ENCODE measurements around the gene RSPO4.

The RSPO4 gene

DNA sequence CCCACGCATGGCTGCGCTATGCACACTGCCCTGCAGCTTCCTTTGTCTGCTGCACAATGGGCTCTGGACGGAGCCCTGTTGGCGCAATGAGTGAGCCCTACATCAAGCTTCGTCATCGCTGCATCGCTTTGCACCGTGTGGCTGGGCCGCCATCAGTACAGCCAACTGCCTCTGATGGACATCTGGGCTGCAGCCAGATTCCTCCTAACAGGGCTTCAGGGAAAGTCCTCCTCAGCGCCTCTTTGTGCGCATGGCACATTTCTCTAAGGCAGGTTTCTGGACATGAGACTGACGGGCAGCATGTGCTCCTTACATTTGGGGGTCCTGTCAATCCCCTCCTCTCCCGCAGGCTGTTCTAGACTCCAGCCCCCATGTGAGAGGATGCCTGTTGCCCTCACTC is 56.3 kb downstream of the RSPO4 start:
- in situ Hi-C loops (cut with MboI; ENCODE audit: low sequenced_read_pairs): no loop called here

- in situ Hi-C loops (cut with MboI; ENCODE audit: low sequenced_read_pairs): no loop called here
Observed at GRCh38 chr20:944774-945410, 57.2 kb downstream of the RSPO4 start.

- in situ Hi-C loops (cut with MboI; ENCODE audit: low sequenced_read_pairs): no loop called here
Observed at GRCh38 chr20:944148-944547, 58.0 kb downstream of the RSPO4 start.

DNA sequence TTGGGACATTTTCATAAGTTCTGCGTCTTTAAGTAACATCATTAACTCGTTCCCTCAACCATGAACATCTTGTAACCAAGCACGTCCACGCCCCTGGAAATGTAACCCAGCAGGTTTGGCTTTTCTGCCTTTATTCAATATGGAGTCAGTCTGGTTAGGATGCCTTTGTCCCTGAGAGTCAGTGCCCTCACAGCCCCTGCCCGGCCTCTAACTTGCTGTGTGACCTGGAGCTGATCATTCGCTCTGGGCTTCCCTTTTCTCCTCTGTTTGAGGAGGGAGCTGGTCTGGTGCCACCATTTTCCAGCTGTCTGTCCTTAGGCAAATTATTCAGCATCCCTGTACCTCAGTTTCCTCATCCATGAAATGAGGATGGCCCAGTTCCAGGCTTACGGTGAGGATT is 59.5 kb downstream of the RSPO4 start:
- in situ Hi-C loops (cut with MboI; ENCODE audit: low sequenced_read_pairs): no loop called here

- in situ Hi-C loops (cut with MboI; ENCODE audit: low sequenced_read_pairs): no loop called here
Observed at GRCh38 chr20:940926-941325, 61.2 kb downstream of the RSPO4 start.

- in situ Hi-C loops (cut with MboI; ENCODE audit: low sequenced_read_pairs): no loop called here
Observed at GRCh38 chr20:939606-940005, 62.5 kb downstream of the RSPO4 start.

- in situ Hi-C loops (cut with MboI; ENCODE audit: low sequenced_read_pairs): no loop called here
Observed at GRCh38 chr20:934186-934840, 67.8 kb downstream of the RSPO4 start.

- in situ Hi-C loops (cut with MboI; ENCODE audit: low sequenced_read_pairs): no loop called here
Observed at GRCh38 chr20:933029-933428, 69.1 kb downstream of the RSPO4 start.

DNA sequence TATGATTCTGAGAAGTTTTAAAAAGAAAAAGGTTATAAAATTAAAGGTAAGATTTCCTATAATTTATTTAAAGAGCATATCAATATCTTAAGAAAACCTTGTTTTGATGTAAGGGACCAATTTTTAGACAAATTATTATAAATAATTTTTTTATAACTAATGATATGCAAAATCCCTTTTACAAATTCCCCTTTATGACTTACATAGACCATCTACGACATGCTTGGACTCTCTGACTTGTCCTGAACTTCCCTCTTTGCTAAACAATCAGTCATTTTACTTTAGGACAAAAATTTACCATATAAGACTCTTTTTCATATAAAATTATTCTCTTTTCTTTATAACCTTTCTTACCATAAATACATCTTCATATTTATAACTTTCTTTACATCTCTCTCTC is 70.7 kb downstream of the RSPO4 start:
- in situ Hi-C loops (cut with MboI; ENCODE audit: low sequenced_read_pairs): no loop called here

GRCh38 chr20:926670-927069 is 75.4 kb downstream of the RSPO4 start:
- in situ Hi-C loops (cut with MboI; ENCODE audit: low sequenced_read_pairs): no loop called here

- in situ Hi-C loops (cut with MboI; ENCODE audit: low sequenced_read_pairs): no loop called here
Observed at GRCh38 chr20:925516-925915, 76.6 kb downstream of the RSPO4 start.

DNA sequence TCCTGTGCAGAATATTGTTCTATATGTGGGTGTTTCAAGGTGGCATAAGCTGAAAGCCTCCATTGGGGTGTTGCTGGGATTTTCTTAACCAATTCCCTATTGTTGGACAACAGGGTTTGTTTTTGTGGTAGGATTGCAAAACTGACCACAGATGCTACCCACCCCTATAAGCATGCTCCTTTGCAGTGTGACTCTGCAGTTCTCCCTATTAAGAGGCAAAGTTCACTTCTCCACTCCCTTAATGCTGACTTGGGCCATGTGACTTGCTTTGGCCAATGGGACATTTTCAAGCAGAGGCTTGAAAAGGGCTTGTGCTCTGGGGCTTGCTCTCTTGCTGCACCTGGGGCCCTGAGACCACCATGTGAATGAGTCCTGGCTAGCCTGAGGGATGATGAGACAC is 77.5 kb downstream of the RSPO4 start:
- in situ Hi-C loops (cut with MboI; ENCODE audit: low sequenced_read_pairs): no loop called here

GRCh38 chr20:922781-923180 is 79.3 kb downstream of the RSPO4 start:
- in situ Hi-C loops (cut with MboI; ENCODE audit: low sequenced_read_pairs): no loop called here

DNA sequence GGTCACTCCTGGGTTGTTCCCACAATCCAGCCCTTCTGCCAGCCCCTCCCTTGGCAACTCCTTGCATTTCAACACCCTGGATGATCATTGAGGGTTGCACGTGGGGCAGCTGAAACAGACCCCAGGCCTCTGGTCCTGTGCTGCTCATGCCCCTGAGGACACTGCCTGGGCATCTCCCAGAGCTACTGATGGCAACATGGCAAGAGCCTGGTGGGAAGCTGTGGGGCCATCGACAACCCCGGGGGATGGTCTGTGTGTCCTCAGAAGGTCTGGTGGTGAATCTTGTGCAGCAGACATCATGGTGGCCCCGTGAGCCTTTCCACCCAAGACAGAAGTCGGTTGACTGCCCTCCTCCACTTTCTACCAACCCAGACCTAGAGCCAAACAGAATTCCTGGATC is 81.0 kb downstream of the RSPO4 start:
- in situ Hi-C loops (cut with MboI; ENCODE audit: low sequenced_read_pairs): no loop called here

- in situ Hi-C loops (cut with MboI; ENCODE audit: low sequenced_read_pairs): no loop called here
Observed at GRCh38 chr20:920311-920710, 81.8 kb downstream of the RSPO4 start.

- in situ Hi-C loops (cut with MboI; ENCODE audit: low sequenced_read_pairs): no loop called here
Observed at GRCh38 chr20:919491-919916, 82.6 kb downstream of the RSPO4 start.

DNA sequence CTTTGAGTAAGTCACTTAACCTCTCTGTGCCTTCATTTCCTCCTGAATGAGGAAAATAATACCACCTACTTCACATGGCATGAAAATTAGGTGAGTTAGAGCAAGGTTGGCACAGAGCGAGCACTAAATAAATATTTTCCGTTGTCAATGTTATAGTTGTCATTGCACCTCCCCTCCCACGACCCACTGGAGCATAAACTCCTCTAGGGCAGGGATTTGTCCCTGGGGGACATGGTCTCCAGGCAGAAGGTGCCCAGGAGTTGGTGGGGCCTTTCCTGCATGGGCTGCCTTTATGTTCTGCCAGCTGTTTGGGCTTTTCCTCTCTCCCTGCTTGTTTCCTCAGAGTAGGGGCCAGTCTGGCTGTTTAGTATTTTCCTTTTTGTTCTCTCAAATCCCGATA is 84.7 kb downstream of the RSPO4 start:
- in situ Hi-C loops (cut with MboI; ENCODE audit: low sequenced_read_pairs): no loop called here

- in situ Hi-C loops (cut with MboI; ENCODE audit: low sequenced_read_pairs): no loop called here
Observed at GRCh38 chr20:916825-917224, 85.3 kb downstream of the RSPO4 start.

GRCh38 chr20:916125-916799 is 85.8 kb downstream of the RSPO4 start, which contains the start of gene ANGPT4:
TSS of gene ANGPT4 (minus strand) at chr20:916334. CDS start at chr20:916214, 120 bp downstream.
- in situ Hi-C loops (cut with MboI; ENCODE audit: low sequenced_read_pairs): no loop called here

DNA sequence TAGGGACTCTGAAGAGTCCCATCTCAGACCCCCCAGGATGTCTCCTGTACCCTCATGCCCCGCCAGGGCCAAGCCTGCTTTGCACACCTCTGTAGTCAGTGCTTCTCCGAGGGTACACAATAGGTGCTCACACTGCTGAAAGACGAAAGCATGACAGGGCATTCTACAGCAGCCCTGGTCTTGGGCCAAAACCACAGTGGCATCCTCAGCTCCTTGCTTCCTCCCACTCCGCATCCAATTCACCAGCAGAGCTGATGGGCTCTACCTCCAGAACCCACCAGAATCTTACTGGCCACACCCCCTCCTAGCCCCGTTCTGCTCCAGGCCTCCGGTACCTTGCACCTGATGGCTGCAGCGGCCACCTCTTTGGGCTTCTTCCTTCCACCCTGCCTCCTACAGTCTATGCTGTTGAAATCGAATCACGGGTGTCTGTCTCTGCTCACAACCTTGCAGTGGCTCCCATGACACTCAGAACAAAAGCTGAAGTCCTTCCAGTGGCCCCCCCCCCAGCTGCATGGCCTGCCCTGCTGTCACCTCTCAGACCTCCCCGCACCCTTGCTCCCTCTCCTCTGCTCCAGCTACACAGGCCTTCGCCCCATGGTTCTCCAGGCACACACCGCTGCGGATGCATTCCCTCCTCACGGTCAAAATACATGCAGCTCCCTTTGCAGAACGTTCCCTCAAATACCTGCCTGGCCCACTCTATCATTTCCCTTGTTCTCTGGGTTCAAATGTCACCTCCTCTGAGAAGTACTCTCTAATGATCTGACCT is 87.2 kb downstream of the RSPO4 start:
- in situ Hi-C loops (cut with MboI; ENCODE audit: low sequenced_read_pairs): no loop called here

DNA sequence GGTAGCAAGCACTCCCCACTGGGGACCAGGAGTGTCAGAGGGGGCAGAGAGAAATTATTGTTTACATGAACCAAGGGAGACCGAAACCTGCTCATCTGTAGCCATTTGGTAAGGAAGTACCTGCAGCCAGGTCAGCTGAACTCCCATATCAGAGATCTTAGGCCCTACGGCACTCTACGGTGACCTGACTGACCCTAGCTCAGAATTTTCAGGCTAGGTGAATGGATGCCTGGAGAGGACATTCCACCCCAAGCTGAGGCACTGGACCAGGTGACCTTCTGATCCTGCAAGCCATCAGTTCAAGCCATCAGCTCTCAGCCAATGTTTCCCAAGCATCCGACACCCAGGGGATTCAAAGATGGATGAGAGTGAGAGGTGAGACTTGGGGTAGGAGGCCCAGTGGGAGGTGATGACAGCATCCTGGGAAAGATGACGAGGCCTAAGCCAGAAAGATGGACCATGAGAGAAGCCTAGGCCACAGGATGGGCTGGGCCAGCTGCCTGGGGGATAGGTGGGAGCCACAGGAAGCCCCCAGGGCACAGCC is 88.7 kb downstream of the RSPO4 start:
- in situ Hi-C loops (cut with MboI; ENCODE audit: low sequenced_read_pairs): no loop called here
